K562 (cell line): ENCODE results near the gene PPT2. TPM values are rescaled to one million over a fixed set of nuclear protein-coding genes. Genes with fewer than 3 reads are reported as not detected.

Experiments used
- ATAC-seq: fragments of 200-7000 bp; cut with Tn5 transposase; 3 replicates; pipeline ENCODE4 v1.9.1; 2020; ENCODE audit warnings: moderate library complexity
- BruUV-seq: library from RNA; stranded (reverse); fragments of 400-500 nt; replicated peaks from 2 replicates; lab custom pipeline; 2021; lab: Mats Ljungman, UMichigan
- CTCF ChIA-PET: fragments of 300-600 bp; formaldehyde crosslinking; extraction: SDS; loops from one replicate; lab custom pipeline; 2021; ENCODE audit warnings: low intra/inter-chr PET ratio; lab: Yijun Ruan, JAX
- POLR2A ChIA-PET: fragments of 300-600, 350-650 bp; sonication (Branson Sonifier 250); formaldehyde crosslinking; extraction: SDS; loops from one replicate; lab custom pipeline; 2021; ENCODE audit warnings: antibody characterized with exemption, inconsistent platforms; lab: Yijun Ruan, JAX
- DNase-seq, 4 experiments: peaks; one replicate each; pipeline versions ENCODE4 v3.0.0 to v3.0.0-alpha.2; 2011 to 2018; ENCODE audit warnings: low spot score in 3 of 4, mixed read lengths in 3 of 4; ENCODE audit errors: extremely low read depth in 1 of 4
- FAIRE-seq: peaks from 2 replicates; lab custom pipeline; 2011; peaks lifted over from hg19 to GRCh38; lab: Jason Lieb, UNC
- H2AFZ ChIP-seq: 2 replicates; pipeline ENCODE4 v1.6.0; 2011; ENCODE audit warnings: low read depth, low read length, control low read depth, inconsistent platforms
- H3K27ac ChIP-seq: fragments of 200-600 bp; 3 replicates; pipeline ENCODE4 v1.8.0; 2011; ENCODE audit warnings: low read depth, mild to moderate bottlenecking, control low read depth, inconsistent platforms, low read length, moderate library complexity, mixed read lengths; ENCODE audit errors: extremely low read depth
- H3K27me3 ChIP-seq, 2 experiments: fragments of 300-600 bp in 1 of 2; 2 replicates in 1 of 2; 3 replicates in 1 of 2; pipeline versions ENCODE4 v1.6.0 to v1.8.0; 2011; ENCODE audit warnings: inconsistent platforms in 2 of 2, low read length in 2 of 2, mild to moderate bottlenecking in 1 of 2, mixed read lengths in 1 of 2, moderate library complexity in 1 of 2; ENCODE audit not compliant: control insufficient read depth in 2 of 2, insufficient read depth in 2 of 2
- H3K36me3 ChIP-seq: fragments of 300-600 bp; 3 replicates; pipeline ENCODE4 v1.8.0; 2011; ENCODE audit warnings: mild to moderate bottlenecking, low read length, inconsistent platforms; ENCODE audit not compliant: control insufficient read depth, insufficient read depth
- H3K4me1 ChIP-seq, 2 experiments: fragments of 200-600 bp in 1 of 2; replicated peaks in 1 of 2; 2 replicates in 1 of 2; 3 replicates in 1 of 2; pipeline versions ENCODE4 v1.5.1 to v1.8.0; 2011; ENCODE audit warnings: inconsistent platforms in 2 of 2, low read length in 2 of 2, mild to moderate bottlenecking in 1 of 2, mixed read lengths in 1 of 2, moderate library complexity in 1 of 2; ENCODE audit not compliant: control insufficient read depth in 2 of 2, insufficient read depth in 2 of 2
- H3K4me2 ChIP-seq: 2 replicates; pipeline ENCODE4 v1.6.1; 2011; ENCODE audit warnings: low read length, control low read depth, inconsistent platforms, mixed read lengths; ENCODE audit not compliant: insufficient read depth
- H3K4me3 ChIP-seq: fragments of 200-600 bp; sonication (generic), shearing (Covaris generic); 2 replicates; pipeline ENCODE4 v1.5.1; 2016; ENCODE audit warnings: control low read depth, inconsistent platforms
- H3K79me2 ChIP-seq: fragments of 200-600 bp; 3 replicates; pipeline ENCODE4 v1.8.0; 2011; ENCODE audit warnings: low read length, inconsistent platforms; ENCODE audit not compliant: control insufficient read depth, insufficient read depth
- H3K9ac ChIP-seq, 2 experiments: 2 replicates each; pipeline versions ENCODE4 v1.6.0 to v1.6.1; 2011; ENCODE audit warnings: low read depth in 2 of 2, low read length in 2 of 2, control low read depth in 1 of 2, inconsistent platforms in 1 of 2, mild to moderate bottlenecking in 1 of 2, mixed read lengths in 1 of 2; ENCODE audit not compliant: insufficient read depth in 1 of 2
- H3K9me1 ChIP-seq: one replicate; pipeline ENCODE4 v1.6.0; 2011; ENCODE audit warnings: inconsistent platforms, mild to moderate bottlenecking, low read length, moderate library complexity; ENCODE audit not compliant: control insufficient read depth, insufficient read depth
- H3K9me3 ChIP-seq: replicated peaks from 2 replicates; pipeline ENCODE4 v1.5.1; 2011; ENCODE audit warnings: low read depth, low read length, inconsistent platforms; ENCODE audit not compliant: control insufficient read depth, insufficient read depth
- H4K20me1 ChIP-seq: replicated peaks from 2 replicates; pipeline ENCODE4 v1.6.1; 2011; ENCODE audit warnings: low read length, inconsistent platforms, mixed read lengths; ENCODE audit not compliant: control insufficient read depth, insufficient read depth
- CCNT2 ChIP-seq: IDR thresholded peaks from 2 replicates; pipeline ENCODE4 v1.6.1; 2011; ENCODE audit warnings: borderline replicate concordance, low read depth, mild to moderate bottlenecking, moderate library complexity, mixed read lengths, low read length; ENCODE audit not compliant: insufficient read length; ENCODE audit errors: extremely low read depth
- CHCHD3 ChIP-seq: fragments of 250-450 bp; sonication (Bioruptor Pico); IDR thresholded peaks from 2 replicates; pipeline ENCODE4 v2.1.2; 2022; ENCODE audit warnings: mild to moderate bottlenecking
- CSDE1 ChIP-seq, 2 experiments: fragments of 450-650 bp; IDR thresholded peaks; 2 replicates each; pipeline ENCODE4 v1.6.1; 2016; ENCODE audit warnings: mild to moderate bottlenecking in 1 of 2
- HEY1 ChIP-seq: fragments of 250-450 bp; sonication (Bioruptor Pico); IDR thresholded peaks from 2 replicates; pipeline ENCODE4 v1.5.0; 2020; ENCODE audit warnings: mild to moderate bottlenecking, moderate library complexity, borderline replicate concordance
- KAT7 ChIP-seq: sonication (generic); formaldehyde crosslinking; IDR thresholded peaks from 2 replicates; pipeline ENCODE4 v1.8.0; 2022; ENCODE audit warnings: missing genetic modification reagents, mild to moderate bottlenecking, borderline replicate concordance
- MYC ChIP-seq, 2 experiments: fragments of 250-450 bp in 1 of 2; sonication (Bioruptor Pico) in 1 of 2; IDR thresholded peaks; 2 replicates each; pipeline versions ENCODE4 v1.5.1 to v1.6.1; 2012 to 2021; ENCODE audit warnings: low read depth in 2 of 2, borderline replicate concordance in 1 of 2, improper control_type of control experiment in 1 of 2, low read length in 1 of 2, mild to moderate bottlenecking in 1 of 2, moderate library complexity in 1 of 2
- POLR2G ChIP-seq: fragments of 200-400 bp; formaldehyde crosslinking; IDR thresholded peaks from 2 replicates; pipeline ENCODE4 v1.6.1; 2017; ENCODE audit warnings: low read depth, mild to moderate bottlenecking, antibody characterized with exemption, low read length, moderate library complexity
- SMAD1 ChIP-seq: fragments of 150-350 bp; IDR thresholded peaks from 2 replicates; pipeline ENCODE4 v1.6.1; 2014; ENCODE audit warnings: low read length, low read depth; ENCODE audit not compliant: partially characterized antibody
- SRSF1 ChIP-seq: fragments of 200-400 bp; formaldehyde crosslinking; IDR thresholded peaks from 2 replicates; pipeline ENCODE4 v1.6.1; 2017; ENCODE audit warnings: mild to moderate bottlenecking, low read depth, low read length, moderate library complexity
- TAF7 ChIP-seq: fragments of 450-650 bp; IDR thresholded peaks from 2 replicates; pipeline ENCODE4 v1.6.1; 2016; ENCODE audit warnings: missing genetic modification characterization, missing compliant biosample characterization
- ZBTB7A ChIP-seq: IDR thresholded peaks from 2 replicates; pipeline ENCODE4 v1.6.1; 2011; ENCODE audit warnings: low read depth, mild to moderate bottlenecking, low read length, moderate library complexity, borderline replicate concordance; ENCODE audit not compliant: control insufficient read depth
- ZFX ChIP-seq: sonication (generic); formaldehyde crosslinking; IDR thresholded peaks from 2 replicates; pipeline ENCODE4 v1.8.0; 2022; ENCODE audit warnings: mild to moderate bottlenecking, missing genetic modification reagents, moderate library complexity
- ZNF212 ChIP-seq: fragments of 450-650 bp; formaldehyde crosslinking; IDR thresholded peaks from 2 replicates; pipeline ENCODE4 v1.4.0; 2020; ENCODE audit warnings: mild to moderate bottlenecking
- ZNF717 ChIP-seq: fragments of 250-450 bp; sonication (Bioruptor Pico); IDR thresholded peaks from 2 replicates; pipeline ENCODE4 v1.5.0; 2021
- WGBS: fragments of 100-300 bp; shearing (Covaris generic); methylation state at CpG from one replicate; pipeline ENCODE4 v1.1.6; 2016; ENCODE audit warnings: low coverage, mixed read lengths; ENCODE audit not compliant: insufficient coverage; ENCODE audit errors: missing lambda C conversion rate; 5-methylcytosine and 5-hydroxymethylcytosine counted together
- in situ Hi-C: fragments of 300-500 bp; cut with MboI; formaldehyde crosslinking; loops from 4 replicates; pipeline ENCODE4 v1.15.0; 2018; ENCODE audit warnings: inconsistent platforms, mixed read lengths
- intact Hi-C: fragments of 100-400 bp; cut with micrococcal nuclease; formaldehyde crosslinking; loops from 2 replicates; pipeline ENCODE4 v1.14.2; 2022
- polyA plus RNA-seq, 8 experiments: library from polyadenylated mRNA; depleted of rRNA in 4 of 8; stranded (reverse) in 5 of 8; unstranded in 3 of 8; fragments of >200 nt; fragmentation: Nextera tagmentation in 2 of 8; fragmentation: Illumina TruSeq in 1 of 8; extraction: Ambion mirVana in 2 of 8; extraction: Trizol in 1 of 8; gene quantifications; 2 replicates each; pipeline versions ENCODE4 v1.2.1 to v1.2.3, GENCODE V29; 2011 to 2014; ENCODE audit warnings: inconsistent platforms in 1 of 8, missing spikeins in 1 of 8
- total RNA-seq, 7 experiments: library from RNA; depleted of rRNA in 6 of 7; stranded (reverse); fragments of >200 nt in 6 of 7; fragmentation: Illumina TruSeq in 2 of 7; extraction: Trizol in 2 of 7; gene quantifications; 2 replicates each; pipeline versions ENCODE4 v1.2.1 to v1.2.3, GENCODE V29; 2011 to 2021; ENCODE audit warnings: low replicate concordance in 1 of 7
- TF ChIP-seq, protein P1 (sequence below): fragments of 250-450 bp; sonication (Bioruptor Pico); IDR thresholded peaks from 2 replicates; pipeline ENCODE4 v1.4.0; 2020

PPT2 gene
- total and polyA plus RNA-seq, 9 of the 15 experiments (the other 6 are each of a cell fraction or from before 2014, with no cell fraction given): 27.4 to 98.8 (median 69.9) TPM

DNA sequence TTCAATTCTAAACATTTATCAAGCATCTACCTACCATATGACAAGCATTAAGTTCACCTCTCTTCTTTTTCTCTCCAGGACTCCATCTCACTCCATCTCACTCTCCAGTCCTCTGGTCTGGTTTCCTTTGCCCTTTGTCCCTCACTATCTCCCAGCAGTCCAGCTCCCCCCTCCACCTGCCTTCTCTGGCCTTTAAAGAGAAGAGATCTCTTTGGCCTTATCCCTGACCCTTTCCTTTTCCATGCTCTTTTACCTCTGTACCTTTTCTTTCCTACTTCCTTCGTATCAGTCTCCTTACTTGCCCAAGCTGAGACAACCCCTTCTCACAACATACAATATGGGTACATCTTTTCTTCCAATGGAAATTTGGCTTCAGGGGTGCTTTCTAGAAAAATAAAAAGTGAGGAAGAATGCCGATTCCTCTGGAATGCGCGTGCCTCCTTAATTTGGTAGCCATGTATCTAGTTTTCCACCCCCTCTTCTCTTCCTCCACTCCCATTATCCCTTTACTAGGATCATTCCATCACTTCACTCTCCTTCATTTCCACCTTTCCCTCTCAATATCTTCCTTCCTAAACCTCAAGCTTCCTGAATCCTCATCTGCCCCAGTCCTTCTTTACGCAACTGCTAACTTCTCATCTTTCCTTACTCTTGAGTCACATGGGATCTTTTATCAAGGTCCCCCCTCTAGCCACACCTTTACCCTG, 22.7 kb downstream of the PPT2 start (continued):
- peak in 1 of 2 experiments; percentile 84; a peak in 2 of 4 replicates for TF ChIP-seq CSDE1 (IDR thresholded peaks at IDR 0.05)
- TF ChIP-seq, all 486 proteins: peak for 85

DNA sequence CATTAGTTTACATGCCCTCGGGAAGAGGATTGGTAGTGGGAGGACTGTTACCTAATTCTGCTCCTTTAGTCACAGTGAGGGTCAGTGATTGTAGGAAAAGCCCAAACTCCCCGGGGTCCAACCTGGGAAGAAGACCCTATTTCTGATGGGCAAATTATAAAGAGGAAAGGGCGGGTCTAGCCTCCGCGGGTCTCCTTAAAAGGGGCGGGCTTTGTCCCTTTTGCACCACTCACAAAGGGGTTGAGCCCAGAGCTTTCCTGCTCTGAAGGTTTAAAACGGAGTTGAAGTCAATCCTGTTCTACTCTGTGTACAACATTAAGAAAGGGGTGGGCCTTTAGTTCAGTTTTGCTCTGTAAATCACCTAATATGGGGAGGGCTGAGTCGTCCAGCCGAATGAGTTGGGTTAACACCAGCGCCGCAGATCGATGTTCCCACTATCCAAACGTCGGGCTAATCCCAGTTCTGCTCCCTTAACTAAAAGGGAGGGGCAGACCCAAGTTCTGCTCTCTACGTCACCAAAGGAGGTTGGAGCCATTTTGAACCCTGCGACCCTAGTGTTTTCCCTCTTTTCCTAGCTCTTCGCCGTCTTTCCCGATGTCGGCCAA, 23.3 kb downstream of the PPT2 start:
- Histone ChIP-seq H3K4me3 (peak overlapping the region; percentile 88), H2AFZ (peak overlapping the region; percentile 92), H3K9me3 (no peaks in the 10 kb centered on the region), H3K27me3 (no peaks in the 10 kb centered on the region), H3K36me3 (peaks cover 41% of the 10 kb centered on the region; the same call in 2 of the 3 replicates), H3K4me2 (peak overlapping the region; percentile 100), H3K4me1 (peaks cover 34 to 61% of the 10 kb centered on the region in 2 experiments), H3K9me1 (peaks cover 7% of the 10 kb centered on the region), H3K27ac (peak overlapping the region; percentile 94), H4K20me1 (no peaks in the 10 kb centered on the region), H3K79me2 (peaks cover 76% of the 10 kb centered on the region), H3K9ac (peak overlapping the region; percentile 83 to 86; a peak in 3 of 4 replicates)
- POLR2A ChIA-PET: interaction anchor here (0.5 to 4.5 kb wide), 20 partner anchors 9 to 371 kb away, joined by 3 to 30 read pairs (median 4); partner anchors contain the start of genes ATF6B, EGFL8, LSM2 and PBX2
- under 1% methylated on average over 20 of the region's 20 CpGs for WGBS
- CTCF ChIA-PET: no interaction called here
- ATAC-seq (peak; percentile 6; the same call in 1 of the 3 replicates), FAIRE-seq (peak; percentile 11), DNase-seq (peak; percentile 52 to 75 (median 54))
- intact Hi-C loops: loop anchor here (2.0 to 10.0 kb wide), 3 partner anchors 46 to 512 kb away; partner anchors contain the start of genes C6orf47, CSNK2B, FKBPL and GPANK1
- in situ Hi-C loops: no loop called here
- BruUV-seq: TSS peak; percentile 26
- TF ChIP-seq SMAD1: peak; percentile 9
- no peak for TF ChIP-seq ZNF717 (CRISPR knock-in tag)
- no peak for TF ChIP-seq POLR2G
- no peak for TF ChIP-seq CCNT2
- peak; percentile 71; the same call in 1 of the 2 replicates for TF ChIP-seq TAF7 (tag)
- TF ChIP-seq ZBTB7A: peak; percentile 70
- 0 out of 2 replicates have a peak, but pooled peaks have one; percentile 7 for TF ChIP-seq CHCHD3 (CRISPR knock-in tag)
- TF ChIP-seq ZNF212 (CRISPR knock-in tag): 0 out of 2 replicates have a peak, but pooled peaks have one; percentile 34
- TF ChIP-seq HEY1: no peak
- peak; percentile 66; the same call in 1 of the 2 replicates for TF ChIP-seq KAT7 (CRISPR knock-in tag)
- TF ChIP-seq, protein P1, sequence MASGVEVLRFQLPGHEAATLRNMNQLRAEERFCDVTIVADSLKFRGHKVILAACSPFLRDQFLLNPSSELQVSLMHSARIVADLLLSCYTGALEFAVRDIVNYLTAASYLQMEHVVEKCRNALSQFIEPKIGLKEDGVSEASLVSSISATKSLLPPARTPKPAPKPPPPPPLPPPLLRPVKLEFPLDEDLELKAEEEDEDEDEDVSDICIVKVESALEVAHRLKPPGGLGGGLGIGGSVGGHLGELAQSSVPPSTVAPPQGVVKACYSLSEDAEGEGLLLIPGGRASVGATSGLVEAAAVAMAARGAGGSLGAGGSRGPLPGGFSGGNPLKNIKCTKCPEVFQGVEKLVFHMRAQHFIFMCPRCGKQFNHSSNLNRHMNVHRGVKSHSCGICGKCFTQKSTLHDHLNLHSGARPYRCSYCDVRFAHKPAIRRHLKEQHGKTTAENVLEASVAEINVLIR (CRISPR knock-in tag): peak; percentile 67
- TF ChIP-seq SRSF1: no peak
- peak; percentile 4; the same call in 1 of the 2 replicates for TF ChIP-seq MYC (IDR thresholded peaks at IDR 0.05; ENCODE audit: low read depth, low read length)
- TF ChIP-seq MYC (CRISPR knock-in tag; IDR thresholded peaks at IDR 0.05; ENCODE audit: borderline replicate concordance, low read depth): peak; percentile 46; the same call in 1 of the 2 replicates
- no peak for TF ChIP-seq ZFX
